Type B pancreatic cell (in vitro differentiated cells): ENCODE data around the gene ZNF385C. TPM values are rescaled to one million over a fixed set of nuclear protein-coding genes. Genes with fewer than 3 reads are reported as not detected.
A peak's percentile ranks its signal among the peaks of the same experiment; 100 is the strongest.
"Not testable (repeated sequence)": the region's sequence is repeated elsewhere in the genome, so short reads cannot be mapped to it uniquely, and the experiment has no call there.

Experiments used
- DNase-seq: peaks from one replicate; pipeline ENCODE4 v3.0.0; 2021; ENCODE audit warnings: mixed read lengths; ENCODE audit not compliant: unreplicated experiment; ENCODE audit errors: extremely low spot score
- H3K27ac Mint-ChIP-seq: 2 replicates; pipeline ENCODE4 v1.8.0; 2021; ENCODE audit warnings: mild to moderate bottlenecking, mixed read lengths
- H3K27me3 Mint-ChIP-seq: 2 replicates; pipeline ENCODE4 v1.8.0; 2021; ENCODE audit warnings: mixed read lengths
- H3K36me3 Mint-ChIP-seq: 2 replicates; pipeline ENCODE4 v1.8.0; 2021; ENCODE audit warnings: mixed read lengths
- H3K4me1 Mint-ChIP-seq: one replicate; pipeline ENCODE4 v1.8.0; 2021; ENCODE audit warnings: mixed read lengths; ENCODE audit not compliant: unreplicated experiment
- H3K4me3 Mint-ChIP-seq: 2 replicates; pipeline ENCODE4 v1.8.0; 2021; ENCODE audit warnings: mild to moderate bottlenecking, mixed read lengths
- H3K9me3 Mint-ChIP-seq: 2 replicates; pipeline ENCODE4 v1.8.0; 2021; ENCODE audit warnings: mixed read lengths
- total RNA-seq: library from RNA; stranded (reverse); gene quantifications from 2 replicates; pipeline ENCODE4 v1.2.1, GENCODE V29; 2021; ENCODE audit warnings: low replicate concordance
- TF ChIP-seq, protein P1 (sequence below): fragments of 200-600 bp; sonication (generic); conservative IDR thresholded peaks from 2 replicates; pipeline ENCODE4 v1.5.0; 2021; ENCODE audit warnings: antibody characterized with exemption, mild to moderate bottlenecking

The ZNF385C gene
- total RNA-seq, 1 donor from 2014 or later = 3.3 TPM

DNA sequence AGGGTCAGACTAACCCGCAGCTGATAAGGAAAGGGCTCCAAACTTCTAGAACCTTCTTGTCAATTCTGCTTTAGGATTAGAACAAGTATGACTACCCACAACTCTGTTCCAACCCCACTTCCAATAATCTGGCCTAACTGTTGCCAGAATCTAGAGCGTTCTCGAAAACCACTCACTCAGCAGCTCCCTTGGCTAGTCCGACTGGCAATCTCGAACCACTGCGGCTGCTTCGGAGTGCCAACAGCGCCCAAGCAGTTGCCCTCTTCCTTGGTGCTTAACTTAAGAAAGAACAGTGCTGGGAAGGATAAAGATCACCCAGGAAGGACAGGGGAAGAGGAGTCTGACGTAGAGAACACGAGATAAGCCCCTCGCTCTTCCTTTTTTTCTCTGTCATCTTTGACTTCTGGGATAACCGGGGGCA is 81.9 kb downstream of the ZNF385C start:
- Mint-ChIP-seq H3K27me3 (no peaks in the 10 kb centered on the region), H3K4me1 (peaks cover 26% of the 10 kb centered on the region), H3K27ac (peak overlapping the region; percentile 99), H3K9me3 (no peaks in the 10 kb centered on the region), H3K4me3 (peak overlapping the region; percentile 99), H3K36me3 (no peaks in the 10 kb centered on the region)
- DNase-seq = no peak
- TF ChIP-seq, protein P1, sequence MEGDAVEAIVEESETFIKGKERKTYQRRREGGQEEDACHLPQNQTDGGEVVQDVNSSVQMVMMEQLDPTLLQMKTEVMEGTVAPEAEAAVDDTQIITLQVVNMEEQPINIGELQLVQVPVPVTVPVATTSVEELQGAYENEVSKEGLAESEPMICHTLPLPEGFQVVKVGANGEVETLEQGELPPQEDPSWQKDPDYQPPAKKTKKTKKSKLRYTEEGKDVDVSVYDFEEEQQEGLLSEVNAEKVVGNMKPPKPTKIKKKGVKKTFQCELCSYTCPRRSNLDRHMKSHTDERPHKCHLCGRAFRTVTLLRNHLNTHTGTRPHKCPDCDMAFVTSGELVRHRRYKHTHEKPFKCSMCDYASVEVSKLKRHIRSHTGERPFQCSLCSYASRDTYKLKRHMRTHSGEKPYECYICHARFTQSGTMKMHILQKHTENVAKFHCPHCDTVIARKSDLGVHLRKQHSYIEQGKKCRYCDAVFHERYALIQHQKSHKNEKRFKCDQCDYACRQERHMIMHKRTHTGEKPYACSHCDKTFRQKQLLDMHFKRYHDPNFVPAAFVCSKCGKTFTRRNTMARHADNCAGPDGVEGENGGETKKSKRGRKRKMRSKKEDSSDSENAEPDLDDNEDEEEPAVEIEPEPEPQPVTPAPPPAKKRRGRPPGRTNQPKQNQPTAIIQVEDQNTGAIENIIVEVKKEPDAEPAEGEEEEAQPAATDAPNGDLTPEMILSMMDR = no peak

DNA sequence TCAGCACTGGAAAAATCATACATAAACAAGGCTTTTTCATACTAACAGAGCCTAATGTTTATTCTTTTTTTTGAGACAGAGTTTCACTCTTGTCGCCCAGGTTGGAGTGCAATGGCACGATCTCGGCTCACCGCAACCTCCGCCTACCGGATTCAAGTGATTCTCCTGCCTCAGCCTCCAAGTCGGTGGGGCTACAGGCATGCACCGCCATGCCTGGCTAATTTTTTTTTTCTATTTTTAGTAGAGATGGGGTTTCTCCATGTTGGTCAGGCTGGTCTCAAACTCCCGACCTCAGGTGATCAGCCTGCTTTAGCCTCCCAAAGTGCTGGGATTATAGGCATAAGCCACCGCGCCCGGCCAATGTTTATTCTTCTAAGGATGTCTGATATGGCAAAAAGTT is 84.5 kb downstream of the ZNF385C start:
- not testable (repeated sequence) for H3K27me3 Mint-ChIP-seq, H3K9me3 Mint-ChIP-seq, H3K36me3 Mint-ChIP-seq, DNase-seq
- H3K27ac Mint-ChIP-seq = peak overlapping the region; percentile 46
- H3K4me3 Mint-ChIP-seq = peak overlapping the region; percentile 40
- H3K4me1 Mint-ChIP-seq = peaks cover 21% of the 10 kb centered on the region

DNA sequence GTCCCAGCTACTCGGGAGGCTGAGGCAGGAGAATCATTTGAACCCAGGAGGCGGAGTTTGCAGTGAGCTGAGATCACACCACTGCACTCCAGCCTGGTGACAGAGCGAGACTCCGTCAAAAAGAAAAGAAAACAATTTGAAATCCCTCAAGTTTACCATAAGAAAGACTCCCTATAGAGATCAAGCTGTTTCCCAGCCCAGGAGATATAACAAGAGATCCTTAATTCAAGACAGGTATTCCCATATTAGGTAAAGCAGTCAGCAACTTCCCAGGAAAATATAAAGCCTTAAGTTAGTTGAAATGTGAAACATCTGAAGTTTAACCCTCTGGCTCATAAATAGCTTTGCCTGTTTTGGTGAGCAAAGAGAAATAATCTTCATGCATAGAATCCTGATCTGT is 85.9 kb downstream of the ZNF385C start:
- not testable (repeated sequence) for H3K36me3 Mint-ChIP-seq, H3K27ac Mint-ChIP-seq, H3K27me3 Mint-ChIP-seq, H3K9me3 Mint-ChIP-seq, DNase-seq, H3K4me3 Mint-ChIP-seq
- peaks cover 18% of the 10 kb centered on the region for H3K4me1 Mint-ChIP-seq

DNA sequence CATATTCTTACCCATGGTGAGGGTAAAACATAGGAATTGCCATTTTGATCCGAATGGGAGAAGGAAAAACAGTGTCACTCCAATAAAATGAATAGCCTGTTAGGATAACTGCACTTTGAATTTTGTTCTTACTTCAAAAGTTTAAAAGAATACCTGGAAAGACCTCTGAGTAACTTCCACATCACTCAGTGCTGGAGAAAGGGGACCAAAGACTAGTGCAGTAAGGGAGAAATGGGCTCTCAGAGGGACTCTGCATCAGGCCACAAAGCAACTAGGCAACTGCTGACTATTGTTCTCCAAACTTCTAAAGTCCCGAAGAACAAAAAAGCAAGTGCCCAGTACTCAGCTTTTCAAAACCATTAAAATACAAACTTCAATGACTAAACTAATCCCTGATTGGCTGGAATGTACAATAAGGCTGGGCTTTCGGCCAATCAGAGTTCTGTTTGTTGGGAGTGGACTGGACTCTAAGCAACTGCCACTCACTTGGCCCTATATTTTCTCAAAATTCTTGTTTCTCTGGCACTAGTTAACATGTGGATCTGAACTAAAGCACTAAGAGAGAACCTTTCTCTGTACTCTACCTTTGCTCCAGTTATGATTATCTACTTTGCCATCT is 87.3 kb downstream of the ZNF385C start:
- Mint-ChIP-seq H3K9me3 (no peaks in the 10 kb centered on the region), H3K27ac (peak overlapping the region; percentile 5), H3K4me1 (peaks cover 17% of the 10 kb centered on the region)

DNA sequence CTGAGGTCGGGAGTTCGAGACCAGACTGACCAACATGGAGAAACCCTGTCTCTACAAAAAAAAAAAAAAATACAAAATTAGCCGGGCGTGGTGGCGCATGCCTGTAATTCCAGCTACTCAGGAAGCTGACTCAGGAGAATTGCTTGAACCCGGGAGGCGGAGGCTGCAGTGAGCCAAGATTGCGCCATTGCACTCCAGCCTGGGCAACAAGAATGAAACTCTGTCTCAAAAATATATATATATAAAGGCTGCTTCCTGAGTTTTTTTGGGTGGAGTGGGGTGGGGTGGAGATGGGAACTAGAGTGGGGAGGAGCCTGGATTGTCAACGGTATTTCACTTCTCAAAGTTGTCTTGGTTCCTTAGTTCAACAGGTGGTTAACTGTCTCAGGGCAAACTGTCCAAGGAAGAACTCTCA is 88.0 kb downstream of the ZNF385C start:
- H3K9me3 Mint-ChIP-seq, H3K4me3 Mint-ChIP-seq, H3K36me3 Mint-ChIP-seq, H3K27me3 Mint-ChIP-seq, DNase-seq: not testable (repeated sequence)
- H3K4me1 Mint-ChIP-seq = peaks cover 15% of the 10 kb centered on the region
- peak overlapping the region; percentile 5 for H3K27ac Mint-ChIP-seq

More for the DNA sequence above, 87.3 kb downstream of the ZNF385C start:
- Mint-ChIP-seq H3K27me3 (no peaks in the 10 kb centered on the region), H3K4me3 (peak overlapping the region; percentile 3), H3K36me3 (peaks cover 9% of the 10 kb centered on the region)
- DNase-seq = no peak
- TF ChIP-seq, protein P1 = no peak

DNA sequence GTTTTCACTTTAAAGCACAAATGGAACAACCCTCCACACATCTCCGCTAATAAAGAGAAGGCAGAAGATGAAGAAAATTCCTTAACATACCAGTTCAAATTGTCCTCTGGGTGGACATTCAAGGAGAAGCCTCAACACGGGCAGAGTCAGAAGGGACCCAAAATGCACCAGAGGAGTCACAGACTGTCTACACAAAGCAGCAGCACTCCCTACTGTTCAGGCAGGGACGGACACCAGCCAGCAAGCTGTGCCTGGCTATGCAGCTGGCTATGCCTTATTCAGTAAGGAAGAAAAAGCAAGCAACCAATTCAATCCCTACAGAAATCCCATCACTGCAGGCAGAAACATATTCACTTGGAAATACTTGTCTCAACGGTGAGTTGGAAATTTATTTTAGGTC is 89.1 kb downstream of the ZNF385C start:
- no peak for DNase-seq

DNA sequence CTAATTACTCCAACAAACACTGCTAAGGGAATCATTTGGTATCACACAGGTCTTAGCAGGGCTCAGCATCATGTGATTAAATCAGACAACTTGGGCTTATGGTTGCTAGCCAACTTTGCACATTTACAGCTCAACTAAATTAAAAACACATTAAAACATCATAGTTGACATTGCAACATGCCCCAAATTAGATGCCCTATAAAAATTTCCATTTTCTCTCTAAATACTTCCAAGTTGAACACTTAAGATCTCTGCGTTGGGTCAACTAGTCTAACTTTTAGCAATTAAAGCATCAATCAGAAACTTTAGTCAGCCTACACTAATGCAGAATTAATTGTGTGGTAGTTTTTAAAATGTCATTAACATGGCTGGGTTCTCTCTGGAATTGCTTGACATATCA is 93.1 kb downstream of the ZNF385C start:
- Mint-ChIP-seq H3K27ac (no peak overlapping the region), H3K27me3 (no peaks in the 10 kb centered on the region), H3K9me3 (no peaks in the 10 kb centered on the region), H3K4me3 (no peak overlapping the region), H3K4me1 (peaks cover 19% of the 10 kb centered on the region), H3K36me3 (peaks cover 12% of the 10 kb centered on the region)
- TF ChIP-seq, protein P1 = no peak
- no peak for DNase-seq

More for the DNA sequence above, 89.1 kb downstream of the ZNF385C start:
- Mint-ChIP-seq H3K4me3 (no peak overlapping the region), H3K27ac (no peak overlapping the region), H3K36me3 (peaks cover 9% of the 10 kb centered on the region), H3K27me3 (no peaks in the 10 kb centered on the region), H3K9me3 (no peaks in the 10 kb centered on the region), H3K4me1 (peaks cover 21% of the 10 kb centered on the region)
- TF ChIP-seq, protein P1 = no peak
